ENCODE data around the gene WDFY4. TPM values are rescaled to one million over a fixed set of nuclear protein-coding genes. Genes with fewer than 3 reads are reported as not detected.

WDFY4 gene
- total and polyA plus RNA-seq, 4 donors = 3.1 to 3.8 (median 3.5) TPM

DNA sequence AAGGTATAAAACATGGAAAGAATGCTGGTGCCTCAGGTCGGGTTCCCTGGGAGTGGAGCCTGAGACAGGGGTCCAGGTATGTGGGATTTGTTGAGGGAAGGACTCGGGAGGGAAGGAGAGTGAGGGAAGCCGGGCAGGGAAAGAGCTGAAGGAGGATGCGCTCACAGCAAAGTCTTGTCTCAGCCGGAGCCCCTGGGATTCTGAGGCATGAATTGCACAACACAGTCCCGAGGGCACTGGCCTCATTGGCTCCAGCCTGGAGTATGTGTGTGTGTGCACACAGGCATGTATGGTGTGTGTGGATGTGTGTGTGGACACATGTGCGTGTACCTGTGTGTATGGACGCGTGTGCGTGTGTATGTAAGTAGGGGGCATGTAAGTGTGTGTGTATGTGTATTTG lies 87.4 kb downstream of the WDFY4 start:
- Histone ChIP-seq H3K4me1 (ENCODE audit: control insufficient read depth, insufficient read depth, low read length) (peaks cover 5% of the 10 kb centered on the region), H3K4me3 (ENCODE audit: low read depth, low read length) (no peak overlapping the region), H3K27me3 (ENCODE audit: control insufficient read depth, insufficient read depth, low read length) (no peaks in the 10 kb centered on the region), H3K27ac (ENCODE audit: low read depth, low read length) (no peak overlapping the region), H3K9me3 (ENCODE audit: control insufficient read depth, insufficient read depth, low read length) (no peaks in the 10 kb centered on the region), H3K36me3 (ENCODE audit: control insufficient read depth, insufficient read depth, low read length) (no peaks in the 10 kb centered on the region)
- DNase-seq (ENCODE audit: low read depth in 4 of 6, low spot score in 6 of 6) = no peak
- WGBS (ENCODE audit: insufficient coverage) = 89% methylated on average over 9 of the region's 10 CpGs

- no peak for DNase-seq (ENCODE audit: low read depth in 4 of 6, low spot score in 6 of 6)
- 89% methylated on average over 2 of the region's 4 CpGs for whole genome bisulfite sequencing (ENCODE audit: insufficient coverage)
- Histone ChIP-seq H3K36me3 (ENCODE audit: control insufficient read depth, insufficient read depth, low read length) (no peaks in the 10 kb centered on the region), H3K4me1 (ENCODE audit: control insufficient read depth, insufficient read depth, low read length) (peaks cover 5% of the 10 kb centered on the region), H3K27me3 (ENCODE audit: control insufficient read depth, insufficient read depth, low read length) (no peaks in the 10 kb centered on the region), H3K27ac (ENCODE audit: low read depth, low read length) (no peak overlapping the region), H3K9me3 (ENCODE audit: control insufficient read depth, insufficient read depth, low read length) (no peaks in the 10 kb centered on the region), H3K4me3 (ENCODE audit: low read depth, low read length) (no peak overlapping the region)
Measured at GRCh38 chr10:48773580-48773979, 88.9 kb downstream of the WDFY4 start.

DNA sequence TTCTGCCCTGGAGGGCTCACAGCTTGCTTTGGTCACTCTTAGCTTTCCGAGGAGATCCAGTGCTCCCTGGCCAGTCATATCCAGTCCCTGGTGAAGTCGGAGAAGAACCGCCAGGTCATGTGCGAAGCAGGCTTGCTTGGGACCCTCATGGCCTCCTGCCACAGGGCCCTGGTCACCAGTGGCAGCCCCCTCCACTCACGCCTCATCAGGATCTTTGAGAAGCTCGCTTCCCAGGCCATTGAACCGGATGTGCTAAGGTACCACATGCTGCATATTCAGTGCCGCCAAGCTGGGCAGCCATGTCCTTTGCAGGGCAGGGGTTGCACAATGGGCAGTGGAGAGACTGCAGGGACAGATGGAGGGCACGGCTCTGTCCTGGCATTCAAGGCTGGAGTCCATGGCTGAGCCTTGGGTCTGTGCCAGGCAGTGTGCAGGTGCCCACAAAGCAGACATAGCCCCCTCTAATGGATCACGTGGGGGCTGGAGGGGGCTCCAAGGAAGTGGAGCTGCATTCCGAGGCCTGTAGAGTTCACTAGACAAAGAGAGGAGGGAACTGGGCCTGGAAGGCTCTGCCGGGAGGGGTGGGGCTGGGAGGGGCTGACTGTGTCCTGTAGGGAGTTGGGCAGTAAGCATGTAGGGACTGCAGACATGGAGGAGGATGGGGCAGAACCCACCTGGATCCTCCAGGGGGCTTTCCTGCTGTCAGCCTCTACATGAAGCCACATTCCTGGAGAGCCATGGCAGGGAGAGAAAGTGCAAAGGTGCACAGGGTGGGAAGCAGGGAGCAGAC lies 89.9 kb downstream of the WDFY4 start:
- WGBS (ENCODE audit: insufficient coverage) = 81% methylated on average over 11 of the region's 12 CpGs
- H3K27ac ChIP-seq (ENCODE audit: low read depth, low read length) = no peak overlapping the region
- DNase-seq (ENCODE audit: low read depth in 4 of 6, low spot score in 6 of 6) = no peak
- no peaks in the 10 kb centered on the region for H3K9me3 ChIP-seq (ENCODE audit: control insufficient read depth, insufficient read depth, low read length)
- H3K36me3 ChIP-seq (ENCODE audit: control insufficient read depth, insufficient read depth, low read length) = no peaks in the 10 kb centered on the region
- H3K27me3 ChIP-seq (ENCODE audit: control insufficient read depth, insufficient read depth, low read length) = no peaks in the 10 kb centered on the region
- H3K4me1 ChIP-seq (ENCODE audit: control insufficient read depth, insufficient read depth, low read length) = peaks cover 5% of the 10 kb centered on the region
- no peak overlapping the region for H3K4me3 ChIP-seq (ENCODE audit: low read depth, low read length)

GRCh38 chr10:48775206-48775517 lies 90.5 kb downstream of the WDFY4 start:
- no peaks in the 10 kb centered on the region for H3K9me3 ChIP-seq (ENCODE audit: control insufficient read depth, insufficient read depth, low read length)
- no peak overlapping the region for H3K27ac ChIP-seq (ENCODE audit: low read depth, low read length)
- no peak for DNase-seq (ENCODE audit: low read depth in 4 of 6, low spot score in 6 of 6)
- WGBS (ENCODE audit: insufficient coverage) = 90% methylated on average over 1 of the region's 4 CpGs
- no peaks in the 10 kb centered on the region for H3K36me3 ChIP-seq (ENCODE audit: control insufficient read depth, insufficient read depth, low read length)
- H3K4me3 ChIP-seq (ENCODE audit: low read depth, low read length) = no peak overlapping the region
- H3K4me1 ChIP-seq (ENCODE audit: control insufficient read depth, insufficient read depth, low read length) = peaks cover 5% of the 10 kb centered on the region
- no peaks in the 10 kb centered on the region for H3K27me3 ChIP-seq (ENCODE audit: control insufficient read depth, insufficient read depth, low read length)

DNA sequence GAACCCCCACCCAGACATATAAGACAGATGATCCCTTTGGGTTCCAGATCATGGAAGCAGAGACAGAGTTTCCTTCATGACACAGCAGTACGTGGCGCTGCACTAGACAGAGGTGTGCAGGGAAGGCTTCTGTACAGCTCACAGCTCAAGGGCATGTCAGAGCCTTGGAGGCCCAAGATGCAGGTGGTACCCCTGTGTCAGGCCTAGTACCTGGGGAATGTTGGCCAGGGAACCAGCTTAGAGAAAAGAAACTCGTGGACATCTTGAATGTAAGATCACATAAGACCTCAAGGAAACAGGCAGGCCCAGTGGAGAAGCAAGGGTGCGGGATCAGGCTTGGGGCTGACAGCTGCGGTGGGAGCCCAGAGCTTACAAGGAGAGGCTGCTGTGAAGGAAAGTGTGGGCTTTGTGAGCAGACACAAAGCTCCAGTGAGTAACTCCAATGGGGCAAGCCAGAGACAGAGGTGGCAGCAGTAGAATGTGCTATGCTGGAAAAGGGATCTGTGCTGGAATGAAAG lies 91.4 kb downstream of the WDFY4 start:
- 87% methylated on average over 5 of the region's 5 CpGs for WGBS (ENCODE audit: insufficient coverage)

DNA sequence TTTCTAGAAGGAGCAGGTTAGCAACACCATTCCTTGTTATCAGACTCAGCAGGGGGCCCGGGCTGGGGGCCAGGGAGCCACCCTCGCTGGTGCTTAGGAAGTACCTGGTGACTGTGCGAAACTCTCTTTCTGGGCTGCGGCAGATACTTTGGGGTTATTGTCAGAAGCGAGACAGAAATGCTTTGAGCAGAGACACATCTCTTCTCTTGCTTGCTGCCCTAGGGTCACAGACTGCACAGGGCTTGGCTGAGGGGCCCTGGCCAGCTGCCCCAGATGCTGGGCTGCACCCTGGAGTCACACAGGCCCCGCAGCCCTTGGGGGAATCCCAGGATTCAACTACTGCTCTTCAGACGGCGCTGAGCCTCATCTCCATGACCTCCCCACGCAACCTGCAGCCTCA lies 91.9 kb downstream of the WDFY4 start:
- DNase-seq (ENCODE audit: low read depth in 4 of 6, low spot score in 6 of 6) = no peak
- 68% methylated on average over 8 of the region's 9 CpGs for WGBS (ENCODE audit: insufficient coverage)
- no peaks in the 10 kb centered on the region for H3K27me3 ChIP-seq (ENCODE audit: control insufficient read depth, insufficient read depth, low read length)
- H3K36me3 ChIP-seq (ENCODE audit: control insufficient read depth, insufficient read depth, low read length) = no peaks in the 10 kb centered on the region
- peaks cover 5% of the 10 kb centered on the region for H3K4me1 ChIP-seq (ENCODE audit: control insufficient read depth, insufficient read depth, low read length)
- no peaks in the 10 kb centered on the region for H3K9me3 ChIP-seq (ENCODE audit: control insufficient read depth, insufficient read depth, low read length)
- H3K4me3 ChIP-seq (ENCODE audit: low read depth, low read length) = no peak overlapping the region
- H3K27ac ChIP-seq (ENCODE audit: low read depth, low read length) = no peak overlapping the region

More for the DNA sequence above, 91.4 kb downstream of the WDFY4 start:
- no peaks in the 10 kb centered on the region for H3K27me3 ChIP-seq (ENCODE audit: control insufficient read depth, insufficient read depth, low read length)
- H3K27ac ChIP-seq (ENCODE audit: low read depth, low read length) = no peak overlapping the region
- H3K4me3 ChIP-seq (ENCODE audit: low read depth, low read length) = no peak overlapping the region
- H3K4me1 ChIP-seq (ENCODE audit: control insufficient read depth, insufficient read depth, low read length) = peaks cover 5% of the 10 kb centered on the region
- no peak for DNase-seq (ENCODE audit: low read depth in 4 of 6, low spot score in 6 of 6)
- no peaks in the 10 kb centered on the region for H3K36me3 ChIP-seq (ENCODE audit: control insufficient read depth, insufficient read depth, low read length)
- H3K9me3 ChIP-seq (ENCODE audit: control insufficient read depth, insufficient read depth, low read length) = no peaks in the 10 kb centered on the region

- Histone ChIP-seq H3K27me3 (ENCODE audit: control insufficient read depth, insufficient read depth, low read length) (no peaks in the 10 kb centered on the region), H3K9me3 (ENCODE audit: control insufficient read depth, insufficient read depth, low read length) (no peaks in the 10 kb centered on the region), H3K36me3 (ENCODE audit: control insufficient read depth, insufficient read depth, low read length) (no peaks in the 10 kb centered on the region), H3K4me3 (ENCODE audit: low read depth, low read length) (no peak overlapping the region), H3K4me1 (ENCODE audit: control insufficient read depth, insufficient read depth, low read length) (peaks cover 5% of the 10 kb centered on the region), H3K27ac (ENCODE audit: low read depth, low read length) (no peak overlapping the region)
- DNase-seq (ENCODE audit: low read depth in 4 of 6, low spot score in 6 of 6) = no peak
- WGBS (ENCODE audit: insufficient coverage) = 100% methylated on average over 3 of the region's 3 CpGs
Measured at GRCh38 chr10:48777110-48777509, 92.4 kb downstream of the WDFY4 start.

DNA sequence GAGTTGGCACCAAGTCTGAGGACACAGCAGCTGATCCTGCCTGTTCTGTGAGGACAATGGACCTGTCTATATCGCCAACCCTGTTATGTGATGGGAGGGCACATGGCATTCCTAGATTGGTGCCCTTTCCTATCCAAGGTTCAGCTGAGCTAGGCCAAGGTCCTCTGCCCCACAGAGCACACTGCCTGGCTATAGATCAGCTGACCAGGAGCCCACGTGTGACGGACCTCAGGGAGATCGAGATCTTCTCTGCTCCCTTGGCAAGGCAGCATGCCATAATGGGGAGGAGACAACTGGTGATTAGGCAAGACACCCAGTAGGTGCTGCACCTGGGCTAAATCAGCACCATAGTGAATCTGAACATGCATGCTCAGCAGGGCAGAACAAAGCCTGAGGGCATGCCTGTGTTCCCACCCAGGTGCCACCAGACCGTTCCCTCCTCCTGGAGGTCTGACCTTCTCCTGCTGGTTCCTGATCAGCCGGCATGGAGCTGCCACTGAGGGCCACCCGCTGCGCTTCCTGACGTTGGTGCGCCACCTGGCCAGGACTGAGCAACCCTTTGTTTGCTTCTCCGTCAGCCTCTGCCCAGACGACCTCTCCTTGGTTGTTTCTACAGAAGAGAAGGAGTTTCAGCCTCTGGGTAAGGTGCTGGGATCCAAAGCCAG lies 93.7 kb downstream of the WDFY4 start:
- Histone ChIP-seq H3K4me3 (ENCODE audit: low read depth, low read length) (no peak overlapping the region), H3K9me3 (ENCODE audit: control insufficient read depth, insufficient read depth, low read length) (no peaks in the 10 kb centered on the region), H3K27me3 (ENCODE audit: control insufficient read depth, insufficient read depth, low read length) (no peaks in the 10 kb centered on the region), H3K27ac (ENCODE audit: low read depth, low read length) (no peak overlapping the region), H3K4me1 (ENCODE audit: control insufficient read depth, insufficient read depth, low read length) (peaks cover 5% of the 10 kb centered on the region), H3K36me3 (ENCODE audit: control insufficient read depth, insufficient read depth, low read length) (no peaks in the 10 kb centered on the region)
- DNase-seq (ENCODE audit: low read depth in 4 of 6, low spot score in 6 of 6) = no peak
- 88% methylated on average over 9 of the region's 12 CpGs for WGBS (ENCODE audit: insufficient coverage)

GRCh38 chr10:48779077-48779476 lies 94.4 kb downstream of the WDFY4 start:
- H3K36me3 ChIP-seq (ENCODE audit: control insufficient read depth, insufficient read depth, low read length) = no peaks in the 10 kb centered on the region
- 97% methylated on average over 5 of the region's 5 CpGs for WGBS (ENCODE audit: insufficient coverage)
- H3K9me3 ChIP-seq (ENCODE audit: control insufficient read depth, insufficient read depth, low read length) = no peaks in the 10 kb centered on the region
- DNase-seq (ENCODE audit: low read depth in 4 of 6, low spot score in 6 of 6) = no peak
- no peak overlapping the region for H3K4me3 ChIP-seq (ENCODE audit: low read depth, low read length)
- H3K27ac ChIP-seq (ENCODE audit: low read depth, low read length) = no peak overlapping the region
- H3K4me1 ChIP-seq (ENCODE audit: control insufficient read depth, insufficient read depth, low read length) = peaks cover 5% of the 10 kb centered on the region
- H3K27me3 ChIP-seq (ENCODE audit: control insufficient read depth, insufficient read depth, low read length) = no peaks in the 10 kb centered on the region

Data from spinal cord (tissue), 10 donors.